HG03025 (cell line): ENCODE data around the gene KDM2B.

Source experiments
- ATAC-seq: cut with Tn5 transposase; IDR thresholded peaks from one replicate; pipeline ENCODE4 v1.9.1; 2021; ENCODE audit warnings: mild to moderate bottlenecking, moderate library complexity; ENCODE audit not compliant: unreplicated experiment, low FRiP score

The KDM2B gene

GRCh38 chr12:121442028-121442948, 138.5 kb downstream of the KDM2B start:
- no peak for ATAC-seq

DNA sequence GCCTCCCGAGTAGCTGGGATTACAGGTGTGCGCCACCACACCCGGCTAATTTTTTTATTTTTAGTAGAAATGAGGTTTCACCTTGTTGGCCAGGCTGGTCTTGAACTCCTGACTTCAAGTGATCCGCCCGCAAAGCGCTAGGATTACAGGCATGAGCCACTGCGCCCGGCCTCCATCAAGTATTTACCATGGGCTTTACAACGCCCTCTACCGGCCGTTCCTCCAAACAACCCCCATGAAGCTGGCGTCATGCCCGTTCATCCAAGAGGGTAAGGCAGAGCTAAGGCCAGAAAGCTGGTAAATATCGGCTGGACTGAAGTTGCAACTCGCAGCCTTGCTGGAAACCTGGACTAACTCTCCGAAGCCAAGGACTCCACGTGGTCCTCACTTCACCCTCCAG, 139.3 kb downstream of the KDM2B start:
- no peak for ATAC-seq

DNA sequence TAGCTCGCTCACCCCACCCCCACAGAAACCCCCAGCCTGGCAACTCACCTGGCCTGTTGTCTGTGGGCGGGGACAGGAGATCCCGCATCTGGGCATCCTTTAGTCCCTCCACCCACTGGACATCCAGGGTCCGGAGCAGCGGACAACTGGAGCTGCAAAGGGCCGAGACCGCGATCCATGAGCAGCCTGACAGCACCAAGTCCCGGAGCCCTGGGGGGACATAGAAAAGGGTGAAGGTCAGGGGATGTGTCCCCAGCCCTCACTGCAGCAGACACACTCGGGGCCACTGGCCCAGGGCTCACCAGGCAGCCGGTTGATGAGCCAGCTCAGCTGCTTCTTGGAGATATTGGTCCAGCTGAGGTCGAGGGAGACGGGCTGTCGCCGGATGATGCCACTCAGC, 140.1 kb downstream of the KDM2B start:
- ATAC-seq = no peak

- no peak for ATAC-seq
Observed at GRCh38 chr12:121439715-121440114, 141.1 kb downstream of the KDM2B start.

GRCh38 chr12:121438905-121439304, 141.9 kb downstream of the KDM2B start:
- no peak for ATAC-seq

GRCh38 chr12:121436706-121437105, 144.1 kb downstream of the KDM2B start:
- ATAC-seq = no peak

- no peak for ATAC-seq
Observed at GRCh38 chr12:121432740-121433480, 147.9 kb downstream of the KDM2B start.

DNA sequence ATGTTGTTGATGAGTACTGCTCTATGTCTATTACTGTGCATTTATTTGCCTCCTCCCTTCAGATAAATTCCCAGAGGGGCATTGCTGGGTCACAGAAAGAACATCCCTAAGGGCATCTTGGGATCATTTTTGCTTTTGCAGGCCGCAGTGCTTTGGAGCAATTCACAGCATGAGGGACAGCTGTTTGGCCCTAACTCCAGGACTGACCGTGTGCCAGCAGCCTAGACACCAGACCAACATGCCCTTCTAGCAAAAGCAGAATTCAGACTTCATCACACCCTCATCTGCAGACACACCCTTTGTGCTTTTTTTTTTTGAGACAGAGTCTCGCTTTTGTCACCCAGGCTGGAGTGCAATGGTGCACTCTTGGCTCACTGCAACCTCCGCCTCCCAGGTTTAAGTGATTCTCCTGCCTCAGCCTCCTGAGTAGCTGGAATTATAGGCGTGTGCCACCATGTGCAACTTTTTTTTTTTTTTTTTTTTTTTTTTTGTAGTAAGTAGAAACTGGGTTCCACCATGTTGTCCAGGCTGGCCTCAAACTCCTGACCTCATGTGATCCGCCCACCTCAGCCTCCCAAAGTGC, 149.9 kb downstream of the KDM2B start:
- ATAC-seq = no peak

DNA sequence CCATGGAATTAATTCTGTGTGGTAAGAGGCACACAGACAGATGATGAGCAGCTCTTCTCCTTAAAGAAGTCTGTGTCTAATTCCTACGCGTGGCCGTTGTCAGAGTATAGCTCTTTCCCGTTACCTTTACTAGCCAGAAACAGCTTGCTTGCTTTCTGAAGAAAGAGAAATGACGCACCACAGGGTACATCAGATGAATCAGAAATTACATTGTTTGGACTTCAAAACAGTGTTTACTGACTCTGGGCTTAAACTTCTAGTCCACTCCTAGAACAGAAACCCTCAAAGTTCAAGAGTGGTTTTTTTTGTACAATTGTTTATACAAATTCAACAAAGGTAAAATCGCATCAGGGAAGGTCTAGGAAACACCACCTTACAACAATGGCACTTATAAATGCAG, 151.9 kb downstream of the KDM2B start:
- ATAC-seq = no peak

- no peak for ATAC-seq
Observed at GRCh38 chr12:121427556-121428050, 153.2 kb downstream of the KDM2B start.

DNA sequence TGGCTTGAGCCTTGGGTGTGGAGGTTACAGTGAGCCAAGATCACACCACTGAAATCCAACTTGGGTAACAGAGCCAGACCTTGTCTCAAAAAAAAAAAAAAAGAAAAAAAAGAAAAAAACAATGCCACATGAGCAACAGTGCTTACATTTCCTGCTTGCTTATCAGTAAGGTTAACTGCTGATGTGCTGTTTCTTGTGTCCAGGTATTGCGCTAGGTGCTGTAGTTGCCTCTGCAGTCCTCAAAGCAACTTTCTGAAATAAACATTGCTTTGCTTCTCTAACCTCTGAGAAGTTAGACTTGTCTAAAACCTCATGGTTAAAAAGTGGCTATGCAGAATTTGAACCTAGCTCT, 156.2 kb downstream of the KDM2B start:
- no peak for ATAC-seq

GRCh38 chr12:121423682-121424623, 156.9 kb downstream of the KDM2B start:
- no peak for ATAC-seq

DNA sequence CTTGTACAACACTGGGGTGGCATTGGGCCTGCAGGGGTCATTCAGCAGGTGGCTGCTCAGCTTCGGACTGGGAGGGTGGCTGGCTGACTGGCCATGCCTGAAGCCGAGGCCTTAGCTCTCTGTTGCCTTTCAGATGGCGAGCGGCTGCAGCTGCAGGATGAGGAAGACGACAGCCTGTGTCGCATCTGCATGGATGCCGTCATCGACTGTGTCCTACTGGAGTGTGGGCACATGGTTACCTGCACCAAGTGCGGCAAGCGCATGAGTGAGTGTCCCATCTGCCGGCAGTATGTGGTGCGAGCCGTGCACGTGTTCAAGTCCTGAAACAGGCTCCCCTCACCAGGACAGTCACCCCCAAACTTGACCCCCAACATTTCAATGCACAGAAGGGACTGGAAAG, 157.6 kb downstream of the KDM2B start:
- ATAC-seq = no peak

- ATAC-seq = no peak
Observed at GRCh38 chr12:121420109-121420508, 160.7 kb downstream of the KDM2B start.

DNA sequence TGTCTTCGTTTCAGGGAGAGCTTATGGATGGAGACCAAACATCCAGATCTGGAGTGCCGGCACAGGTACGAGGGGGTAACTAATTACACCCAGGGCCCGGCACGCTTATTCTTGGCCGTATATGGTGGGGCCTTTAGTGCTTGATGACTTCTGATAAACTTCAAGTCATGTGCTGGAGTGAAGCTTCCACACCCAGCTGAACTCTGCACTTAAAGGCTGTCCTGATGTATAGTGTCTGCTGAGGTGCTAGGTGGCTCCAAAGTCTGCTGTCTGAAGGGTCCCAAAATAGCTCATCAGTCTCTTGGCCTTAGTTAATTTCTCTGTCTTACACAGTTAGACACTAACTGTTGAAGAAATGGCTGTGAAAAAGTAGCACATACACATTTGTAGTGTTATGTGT, 163.0 kb downstream of the KDM2B start:
- no peak for ATAC-seq

- ATAC-seq = no peak
Observed at GRCh38 chr12:121413917-121414316, 166.9 kb downstream of the KDM2B start.

GRCh38 chr12:121405211-121405610, 175.6 kb downstream of the KDM2B start:
- no peak for ATAC-seq

DNA sequence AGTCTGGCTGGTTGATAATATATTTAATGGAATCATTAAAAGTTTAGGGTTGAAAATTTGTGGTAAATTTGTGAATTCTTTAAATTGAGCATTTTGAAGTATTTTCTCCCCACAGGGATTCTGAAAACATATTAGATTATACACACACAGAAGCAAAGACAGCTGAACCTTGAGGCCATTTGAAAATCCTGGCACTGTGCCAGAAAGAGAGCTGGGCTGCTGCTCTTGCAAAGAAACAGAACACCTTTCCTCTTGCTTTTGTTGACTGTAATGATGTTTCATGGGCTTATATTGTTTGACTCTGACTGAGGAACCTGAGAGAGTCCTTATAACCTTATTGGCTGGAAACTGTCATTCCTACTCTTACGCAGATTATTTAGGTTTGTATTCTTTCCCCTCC, 176.1 kb downstream of the KDM2B start:
- no peak for ATAC-seq

DNA sequence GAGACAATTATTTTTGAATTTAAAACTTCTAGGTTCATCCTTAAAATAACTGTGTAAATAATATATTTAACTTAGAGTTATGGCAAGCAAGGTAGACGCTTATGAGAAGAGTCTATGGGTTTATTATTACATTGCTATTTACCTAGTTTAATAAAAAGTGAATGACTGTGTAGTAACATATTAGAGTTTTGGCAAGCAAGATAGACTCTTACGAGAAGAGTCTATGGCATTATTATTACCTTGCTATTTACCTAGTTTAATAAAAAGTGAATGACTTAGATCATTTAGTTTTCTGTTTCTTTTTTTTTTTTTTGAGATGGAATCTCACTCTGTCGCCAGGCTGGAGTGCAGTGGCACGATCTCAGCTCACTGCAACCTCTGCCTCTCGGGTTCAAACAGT, 177.1 kb downstream of the KDM2B start:
- ATAC-seq = no peak
